H7 (cell line): ENCODE data around the gene FOXQ1. TPM values are rescaled to one million over a fixed set of nuclear protein-coding genes. Genes with fewer than 3 reads are reported as not detected.
"Not testable (repeated sequence)": the region's sequence is repeated elsewhere in the genome, so short reads cannot be mapped to it uniquely, and the experiment has no call there.

ENCODE experiments used
- DNase-seq: peaks from one replicate; pipeline ENCODE4 v3.0.0; 2012
- H3K27me3 ChIP-seq: 2 replicates; pipeline ENCODE4 v1.6.0; 2011; ENCODE audit warnings: mild to moderate bottlenecking, low read length; ENCODE audit not compliant: control insufficient read depth, insufficient read depth
- H3K36me3 ChIP-seq: replicated peaks from 2 replicates; pipeline ENCODE4 v1.5.1; 2011; ENCODE audit warnings: low read length; ENCODE audit not compliant: control insufficient read depth, insufficient read depth
- H3K4me3 ChIP-seq: 2 replicates; pipeline ENCODE4 v1.5.1; 2011; ENCODE audit warnings: low read depth, mild to moderate bottlenecking, control low read depth, low read length, moderate library complexity; ENCODE audit not compliant: insufficient read depth
- total RNA-seq: library from RNA; depleted of rRNA; stranded (reverse); fragments of >200 nt; shearing (Covaris generic); gene quantifications from 2 replicates; pipeline ENCODE4 v1.2.3, GENCODE V29; 2014

The FOXQ1 gene
- total RNA-seq, 1 experiment from 2014 or later, result 24.8 TPM

GRCh38 chr6:1310628-1311399, 1.1 kb upstream of the FOXQ1 start:
- Histone ChIP-seq H3K4me3 (peak overlapping the region; percentile 50), H3K27me3 (peaks cover 69% of the 10 kb centered on the region), H3K36me3 (no peaks in the 10 kb centered on the region)
- DNase-seq, result peak; percentile 75

- Histone ChIP-seq H3K27me3 (peaks cover 77% of the 10 kb centered on the region), H3K36me3 (no peaks in the 10 kb centered on the region), H3K4me3 (peak overlapping the region; percentile 50)
- DNase-seq, result no peak
Observed at GRCh38 chr6:1312203-1312472, 240 bp downstream of the FOXQ1 start.

- Histone ChIP-seq H3K4me3 (peak overlapping the region; percentile 50), H3K27me3 (peaks cover 77% of the 10 kb centered on the region), H3K36me3 (no peaks in the 10 kb centered on the region)
- peak; percentile 80 for DNase-seq
Observed at GRCh38 chr6:1312473-1313367, 822 bp downstream of the FOXQ1 start.

- no peaks in the 10 kb centered on the region for H3K36me3 ChIP-seq
- H3K27me3 ChIP-seq, result peaks cover 74% of the 10 kb centered on the region
- DNase-seq, result no peak
- H3K4me3 ChIP-seq, result peak overlapping the region; percentile 50
Observed at GRCh38 chr6:1313384-1313766, 1.5 kb downstream of the FOXQ1 start.

- DNase-seq, result peak; percentile 94
- H3K4me3 ChIP-seq, result peak overlapping the region; percentile 24; the same call in 1 of the 2 replicates
- H3K36me3 ChIP-seq, result no peaks in the 10 kb centered on the region
- H3K27me3 ChIP-seq, result peaks cover 71% of the 10 kb centered on the region
Observed at GRCh38 chr6:1313767-1314503, 2.0 kb downstream of the FOXQ1 start.

GRCh38 chr6:1314617-1315016, 2.7 kb downstream of the FOXQ1 start:
- Histone ChIP-seq H3K4me3 (peak overlapping the region; percentile 13; the same call in 1 of the 2 replicates), H3K27me3 (peaks cover 67% of the 10 kb centered on the region), H3K36me3 (no peaks in the 10 kb centered on the region)
- DNase-seq, result no peak

GRCh38 chr6:1315201-1315559, 3.3 kb downstream of the FOXQ1 start:
- peaks cover 61% of the 10 kb centered on the region for H3K27me3 ChIP-seq
- peak overlapping the region; percentile 13; the same call in 1 of the 2 replicates for H3K4me3 ChIP-seq
- no peaks in the 10 kb centered on the region for H3K36me3 ChIP-seq
- DNase-seq, result no peak

GRCh38 chr6:1315560-1316386, 3.9 kb downstream of the FOXQ1 start:
- Histone ChIP-seq H3K27me3 (peaks cover 55% of the 10 kb centered on the region), H3K4me3 (no peak overlapping the region; the same call in 1 of the 2 replicates), H3K36me3 (no peaks in the 10 kb centered on the region)
- DNase-seq, result peak; percentile 54

- no peaks in the 10 kb centered on the region for H3K36me3 ChIP-seq
- DNase-seq, result peak; percentile 86
- H3K4me3 ChIP-seq, result peak overlapping the region; percentile 30
- H3K27me3 ChIP-seq, result peaks cover 48% of the 10 kb centered on the region
Observed at GRCh38 chr6:1316489-1316971, 4.6 kb downstream of the FOXQ1 start.

- Histone ChIP-seq H3K4me3 (no peak overlapping the region), H3K36me3 (no peaks in the 10 kb centered on the region), H3K27me3 (peaks cover 40% of the 10 kb centered on the region)
- peak; percentile 57 for DNase-seq
Observed at GRCh38 chr6:1317302-1317815, 5.5 kb downstream of the FOXQ1 start.

- Histone ChIP-seq H3K27me3 (peaks cover 33% of the 10 kb centered on the region), H3K36me3 (no peaks in the 10 kb centered on the region), H3K4me3 (no peak overlapping the region)
- no peak for DNase-seq
Observed at GRCh38 chr6:1318036-1318435, 6.1 kb downstream of the FOXQ1 start.

- not testable (repeated sequence) for DNase-seq, H3K4me3 ChIP-seq, H3K36me3 ChIP-seq
- H3K27me3 ChIP-seq, result peaks cover 30% of the 10 kb centered on the region
Observed at GRCh38 chr6:1318584-1318983, 6.7 kb downstream of the FOXQ1 start.

- Histone ChIP-seq H3K4me3 (no peak overlapping the region), H3K27me3 (no peaks in the 10 kb centered on the region; the same call in 1 of the 2 replicates), H3K36me3 (no peaks in the 10 kb centered on the region)
- DNase-seq, result no peak
Observed at GRCh38 chr6:1321738-1322137, 9.8 kb downstream of the FOXQ1 start.
